Ishikawa (cell line): ENCODE data around the gene EPB41L4B.

Experiments
- CEBPB ChIP-seq: IDR thresholded peaks from 2 replicates; pipeline ENCODE4 v1.6.1; 2012
- CREB1 ChIP-seq: IDR thresholded peaks from 2 replicates; pipeline ENCODE4 v1.6.1; 2012; ENCODE audit warnings: low read depth
- EGR1 ChIP-seq: IDR thresholded peaks from 2 replicates; pipeline ENCODE4 v1.6.1; 2012
- EP300 ChIP-seq: IDR thresholded peaks from 2 replicates; pipeline ENCODE4 v1.6.1; 2012; ENCODE audit warnings: borderline replicate concordance
- FOXM1 ChIP-seq: IDR thresholded peaks from 2 replicates; pipeline ENCODE4 v1.6.1; 2012; ENCODE audit warnings: low read depth, borderline replicate concordance
- NFIC ChIP-seq: IDR thresholded peaks from 2 replicates; pipeline ENCODE4 v1.6.1; 2012
- RAD21 ChIP-seq: IDR thresholded peaks from 2 replicates; pipeline ENCODE4 v1.6.1; 2012; ENCODE audit warnings: low read depth
- TAF1 ChIP-seq: IDR thresholded peaks from 2 replicates; pipeline ENCODE4 v1.6.1; 2012; ENCODE audit warnings: low read depth, mild to moderate bottlenecking
- TCF12 ChIP-seq: IDR thresholded peaks from 2 replicates; pipeline ENCODE4 v1.6.1; 2012; ENCODE audit warnings: low read depth
- TEAD4 ChIP-seq: IDR thresholded peaks from 2 replicates; pipeline ENCODE4 v1.6.1; 2012
- YY1 ChIP-seq: IDR thresholded peaks from 2 replicates; pipeline ENCODE4 v1.6.1; 2012; ENCODE audit warnings: low read depth
- ZBTB7A ChIP-seq: IDR thresholded peaks from 2 replicates; pipeline ENCODE4 v1.6.1; 2012; ENCODE audit warnings: low read depth
- TF ChIP-seq, protein P1 (sequence below): IDR thresholded peaks from 2 replicates; pipeline ENCODE4 v1.6.1; 2012
- TF ChIP-seq, protein P2 (sequence below): IDR thresholded peaks from 2 replicates; pipeline ENCODE4 v1.6.1; 2012
- TF ChIP-seq, protein P3 (sequence below): IDR thresholded peaks from 2 replicates; pipeline ENCODE4 v1.6.1; 2012; ENCODE audit warnings: low read depth, mild to moderate bottlenecking

The EPB41L4B gene

DNA sequence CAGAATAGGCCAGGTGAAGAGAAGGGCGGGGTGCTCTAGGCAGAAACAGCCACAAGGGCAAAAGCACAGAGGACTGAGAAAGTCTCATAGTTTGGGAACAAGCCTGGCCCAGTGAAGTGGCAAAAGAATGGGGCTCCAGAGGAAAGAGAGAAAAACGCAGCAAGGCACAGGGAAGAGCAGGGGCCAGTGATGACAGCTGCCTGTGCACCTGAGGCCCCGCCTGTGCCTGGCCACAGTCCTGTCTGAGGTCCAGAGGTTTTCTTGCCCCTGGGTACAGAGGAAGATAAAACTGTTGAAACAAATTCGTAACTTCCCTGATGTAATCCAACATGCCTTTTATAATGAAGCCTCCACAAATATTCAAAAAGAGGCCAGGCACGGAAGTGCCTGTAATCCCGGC, 175.8 kb downstream of the EPB41L4B start:
- TF ChIP-seq CEBPB = no peak

DNA sequence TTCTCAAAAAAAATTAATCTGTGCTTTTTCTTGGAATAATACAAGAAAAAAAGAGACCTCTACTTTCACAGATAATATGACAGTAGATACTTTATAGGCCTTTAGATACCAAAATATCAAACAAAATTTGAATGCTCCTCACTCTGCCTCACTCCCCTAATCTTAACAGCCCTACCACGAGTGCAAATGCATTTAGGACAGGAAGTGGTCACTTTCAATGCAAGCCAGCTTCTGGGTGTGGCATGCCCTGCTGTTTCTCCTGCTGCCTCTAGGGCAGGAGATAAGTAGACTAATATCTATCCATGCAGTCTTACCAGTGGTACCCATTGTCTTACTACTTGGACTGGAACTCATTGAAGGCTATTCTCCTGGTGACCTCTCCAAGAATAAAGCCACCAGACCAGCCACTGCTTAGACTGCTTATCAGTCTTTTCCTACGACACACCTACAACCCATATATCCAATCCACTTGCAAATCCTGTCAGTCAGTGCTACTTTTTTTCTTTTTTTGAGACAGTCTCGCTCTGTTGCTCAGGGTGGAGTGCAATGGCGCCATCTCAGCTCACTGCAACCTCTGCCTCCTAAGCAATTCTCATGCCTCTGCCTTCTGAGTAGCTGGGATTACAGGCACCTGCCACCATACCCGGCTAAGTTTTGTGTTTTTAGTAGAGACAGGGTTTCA, 176.8 kb downstream of the EPB41L4B start:
- TF ChIP-seq, protein P1, sequence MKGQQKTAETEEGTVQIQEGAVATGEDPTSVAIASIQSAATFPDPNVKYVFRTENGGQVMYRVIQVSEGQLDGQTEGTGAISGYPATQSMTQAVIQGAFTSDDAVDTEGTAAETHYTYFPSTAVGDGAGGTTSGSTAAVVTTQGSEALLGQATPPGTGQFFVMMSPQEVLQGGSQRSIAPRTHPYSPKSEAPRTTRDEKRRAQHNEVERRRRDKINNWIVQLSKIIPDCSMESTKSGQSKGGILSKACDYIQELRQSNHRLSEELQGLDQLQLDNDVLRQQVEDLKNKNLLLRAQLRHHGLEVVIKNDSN = no peak
- peak; percentile 14; the same call in 1 of the 2 replicates for TF ChIP-seq RAD21

DNA sequence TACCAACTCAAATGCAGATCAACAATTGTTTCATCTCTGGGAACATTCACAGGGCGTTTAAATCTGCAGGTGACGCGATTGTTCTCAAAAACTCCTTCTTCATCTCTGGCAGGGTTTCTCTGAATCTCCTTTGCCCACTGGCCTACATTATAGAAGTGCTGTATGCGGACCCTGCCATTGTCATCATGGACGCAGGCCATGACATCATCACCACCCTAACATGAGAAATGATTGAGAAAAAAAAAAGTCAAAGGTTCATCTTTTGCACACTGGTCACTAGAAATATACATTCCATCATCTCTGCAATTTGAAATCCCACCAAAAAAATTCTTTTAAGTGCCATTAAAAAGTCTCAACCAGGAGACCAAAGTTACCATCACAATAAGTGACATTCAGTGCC, 179.5 kb downstream of the EPB41L4B start:
- TF ChIP-seq, protein P1 = no peak
- TF ChIP-seq YY1 (no peak), EGR1 (no peak), RAD21 (no peak), ZBTB7A (no peak), EP300 (no peak), CEBPB (no peak)

DNA sequence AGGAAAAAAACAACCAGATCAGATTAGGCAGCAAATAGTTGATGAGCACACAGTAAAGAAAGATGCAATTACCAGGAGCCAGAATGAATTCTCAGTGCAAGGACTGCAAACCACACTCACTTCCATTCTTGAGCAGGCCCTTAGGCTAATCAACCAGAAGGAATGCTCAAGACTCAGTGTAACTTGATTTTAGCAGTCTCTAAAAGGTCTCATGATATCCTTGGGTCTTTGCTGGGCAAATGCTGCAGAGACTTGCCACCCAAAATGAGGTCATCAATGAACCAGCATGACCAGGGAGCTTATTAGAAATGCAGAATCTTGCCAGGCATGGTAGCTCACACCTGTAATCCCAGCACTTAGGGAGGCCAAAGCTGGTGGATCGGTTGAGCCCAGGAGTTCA, 181.0 kb downstream of the EPB41L4B start:
- TF ChIP-seq, protein P2, sequence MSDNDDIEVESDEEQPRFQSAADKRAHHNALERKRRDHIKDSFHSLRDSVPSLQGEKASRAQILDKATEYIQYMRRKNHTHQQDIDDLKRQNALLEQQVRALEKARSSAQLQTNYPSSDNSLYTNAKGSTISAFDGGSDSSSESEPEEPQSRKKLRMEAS = no peak
- TF ChIP-seq, protein P1 = no peak
- TF ChIP-seq YY1 = no peak
- no peak for TF ChIP-seq RAD21
- no peak for TF ChIP-seq EGR1
- TF ChIP-seq CEBPB = no peak
- no peak for TF ChIP-seq FOXM1
- TF ChIP-seq EP300 = no peak
- TF ChIP-seq CREB1 = no peak
- TF ChIP-seq, protein P3, sequence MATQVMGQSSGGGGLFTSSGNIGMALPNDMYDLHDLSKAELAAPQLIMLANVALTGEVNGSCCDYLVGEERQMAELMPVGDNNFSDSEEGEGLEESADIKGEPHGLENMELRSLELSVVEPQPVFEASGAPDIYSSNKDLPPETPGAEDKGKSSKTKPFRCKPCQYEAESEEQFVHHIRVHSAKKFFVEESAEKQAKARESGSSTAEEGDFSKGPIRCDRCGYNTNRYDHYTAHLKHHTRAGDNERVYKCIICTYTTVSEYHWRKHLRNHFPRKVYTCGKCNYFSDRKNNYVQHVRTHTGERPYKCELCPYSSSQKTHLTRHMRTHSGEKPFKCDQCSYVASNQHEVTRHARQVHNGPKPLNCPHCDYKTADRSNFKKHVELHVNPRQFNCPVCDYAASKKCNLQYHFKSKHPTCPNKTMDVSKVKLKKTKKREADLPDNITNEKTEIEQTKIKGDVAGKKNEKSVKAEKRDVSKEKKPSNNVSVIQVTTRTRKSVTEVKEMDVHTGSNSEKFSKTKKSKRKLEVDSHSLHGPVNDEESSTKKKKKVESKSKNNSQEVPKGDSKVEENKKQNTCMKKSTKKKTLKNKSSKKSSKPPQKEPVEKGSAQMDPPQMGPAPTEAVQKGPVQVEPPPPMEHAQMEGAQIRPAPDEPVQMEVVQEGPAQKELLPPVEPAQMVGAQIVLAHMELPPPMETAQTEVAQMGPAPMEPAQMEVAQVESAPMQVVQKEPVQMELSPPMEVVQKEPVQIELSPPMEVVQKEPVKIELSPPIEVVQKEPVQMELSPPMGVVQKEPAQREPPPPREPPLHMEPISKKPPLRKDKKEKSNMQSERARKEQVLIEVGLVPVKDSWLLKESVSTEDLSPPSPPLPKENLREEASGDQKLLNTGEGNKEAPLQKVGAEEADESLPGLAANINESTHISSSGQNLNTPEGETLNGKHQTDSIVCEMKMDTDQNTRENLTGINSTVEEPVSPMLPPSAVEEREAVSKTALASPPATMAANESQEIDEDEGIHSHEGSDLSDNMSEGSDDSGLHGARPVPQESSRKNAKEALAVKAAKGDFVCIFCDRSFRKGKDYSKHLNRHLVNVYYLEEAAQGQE = no peak
- TF ChIP-seq TEAD4 = no peak
- TF ChIP-seq TCF12 = no peak
- no peak for TF ChIP-seq NFIC
- TF ChIP-seq ZBTB7A = no peak
- no peak for TF ChIP-seq TAF1

DNA sequence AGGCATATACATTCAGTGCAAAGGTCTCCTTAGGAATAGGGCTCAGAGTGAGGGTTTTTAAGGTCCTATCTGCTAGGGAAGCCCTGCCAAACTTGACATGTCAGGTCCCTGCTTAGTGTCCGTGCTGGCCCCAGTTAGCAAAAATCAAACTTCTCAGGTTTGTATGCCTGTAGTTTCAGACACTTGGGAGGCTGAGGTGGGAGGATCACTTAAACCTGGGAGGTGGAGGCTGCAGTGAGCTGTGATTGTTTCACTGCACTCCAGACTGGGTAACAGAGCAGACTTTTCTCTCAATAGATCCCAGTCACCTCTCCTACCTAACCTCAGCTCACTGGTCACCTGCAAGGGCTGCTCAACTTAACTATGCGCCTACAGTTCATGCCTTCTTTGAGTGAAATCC, 182.4 kb downstream of the EPB41L4B start:
- TF ChIP-seq, protein P3 = no peak
- TF ChIP-seq, protein P2 = no peak
- TF ChIP-seq EGR1 = no peak

DNA sequence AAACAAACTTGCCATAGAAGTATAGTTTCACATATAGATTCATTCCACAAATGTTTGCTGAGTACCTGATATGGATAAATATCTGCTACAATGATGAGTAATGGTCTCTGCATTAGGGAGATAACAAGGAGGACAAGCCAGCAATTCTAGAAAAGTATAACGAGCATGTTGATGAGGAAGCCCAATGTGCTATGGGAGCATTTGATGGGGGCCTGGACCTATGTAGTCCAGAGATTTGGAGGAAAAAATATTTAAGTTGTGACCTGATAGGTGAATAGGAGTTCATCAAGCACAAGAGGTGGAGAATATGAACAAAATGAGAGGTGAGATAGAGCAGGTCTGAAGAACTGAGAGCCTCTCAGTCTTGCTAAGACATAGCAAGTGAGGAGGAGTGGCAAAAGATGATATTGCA, 186.7 kb downstream of the EPB41L4B start:
- TF ChIP-seq, protein P1 = no peak
- no peak for TF ChIP-seq YY1

DNA sequence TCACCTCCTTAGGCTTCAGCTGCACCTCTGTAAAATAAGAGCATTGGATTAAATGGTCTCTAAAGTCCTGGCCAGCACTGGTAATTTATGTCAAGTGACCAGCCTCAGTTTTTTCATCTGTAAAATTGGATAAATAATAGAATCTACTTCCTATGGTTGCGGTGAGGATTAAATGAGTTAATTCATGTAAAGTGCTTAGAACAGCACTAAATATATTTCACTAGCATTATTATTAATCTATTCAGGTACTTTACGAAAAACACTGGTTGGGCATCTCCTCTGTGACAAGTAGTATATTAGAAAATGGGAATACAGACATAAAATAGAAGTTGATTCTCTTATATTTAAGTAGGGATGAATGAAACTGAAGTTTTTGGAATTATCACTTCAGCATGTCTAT, 187.3 kb downstream of the EPB41L4B start:
- TF ChIP-seq TAF1 (no peak), TCF12 (no peak), EGR1 (no peak), RAD21 (no peak), ZBTB7A (no peak), FOXM1 (no peak), YY1 (no peak), NFIC (no peak), EP300 (no peak), CREB1 (no peak), TEAD4 (no peak)
